B cell (primary cell): ENCODE results near the gene RPL41.

Source experiments
- EZH2 ChIP-seq: IDR thresholded peaks from 2 replicates; pipeline ENCODE4 v1.6.1; 2012; ENCODE audit warnings: borderline replicate concordance, low read depth, mild to moderate bottlenecking, moderate library complexity, low read length; ENCODE audit not compliant: insufficient read depth, poor library complexity, severe bottlenecking
- TF ChIP-seq, protein P1 (sequence below): fragments of 200-600 bp; IDR thresholded peaks from one replicate; pipeline ENCODE4 v1.8.0; 2022; ENCODE audit warnings: antibody characterized with exemption, mild to moderate bottlenecking

- TF ChIP-seq, protein P1, sequence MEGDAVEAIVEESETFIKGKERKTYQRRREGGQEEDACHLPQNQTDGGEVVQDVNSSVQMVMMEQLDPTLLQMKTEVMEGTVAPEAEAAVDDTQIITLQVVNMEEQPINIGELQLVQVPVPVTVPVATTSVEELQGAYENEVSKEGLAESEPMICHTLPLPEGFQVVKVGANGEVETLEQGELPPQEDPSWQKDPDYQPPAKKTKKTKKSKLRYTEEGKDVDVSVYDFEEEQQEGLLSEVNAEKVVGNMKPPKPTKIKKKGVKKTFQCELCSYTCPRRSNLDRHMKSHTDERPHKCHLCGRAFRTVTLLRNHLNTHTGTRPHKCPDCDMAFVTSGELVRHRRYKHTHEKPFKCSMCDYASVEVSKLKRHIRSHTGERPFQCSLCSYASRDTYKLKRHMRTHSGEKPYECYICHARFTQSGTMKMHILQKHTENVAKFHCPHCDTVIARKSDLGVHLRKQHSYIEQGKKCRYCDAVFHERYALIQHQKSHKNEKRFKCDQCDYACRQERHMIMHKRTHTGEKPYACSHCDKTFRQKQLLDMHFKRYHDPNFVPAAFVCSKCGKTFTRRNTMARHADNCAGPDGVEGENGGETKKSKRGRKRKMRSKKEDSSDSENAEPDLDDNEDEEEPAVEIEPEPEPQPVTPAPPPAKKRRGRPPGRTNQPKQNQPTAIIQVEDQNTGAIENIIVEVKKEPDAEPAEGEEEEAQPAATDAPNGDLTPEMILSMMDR = no peak
- no peak for TF ChIP-seq EZH2
Measured at GRCh38 chr12:56104109-56104814, 12.2 kb upstream of the RPL41 start, which contains the start of gene PA2G4.
